Measurements from ENCODE around the gene ANO9.
A peak's percentile ranks its signal among the peaks of the same experiment; 100 is the strongest.

Gene ANO9

GRCh38 chr11:450809-451451 lies 9.1 kb upstream of the ANO9 start:
- H3K36me3 ChIP-seq (ENCODE audit: control insufficient read depth, insufficient read depth, low read length) = peaks cover 23% of the 10 kb centered on the region
- no peaks in the 10 kb centered on the region for H3K9me3 ChIP-seq (ENCODE audit: control insufficient read depth, insufficient read depth, low read depth, low read length)
- peaks cover 25% of the 10 kb centered on the region for H3K4me1 ChIP-seq (ENCODE audit: control insufficient read depth, insufficient read depth, low read length)
- H3K4me3 ChIP-seq (ENCODE audit: low read depth, low read length) = peak overlapping the region; percentile 77
- no peaks in the 10 kb centered on the region for H3K27me3 ChIP-seq (ENCODE audit: control insufficient read depth, insufficient read depth, low read length)
- H3K9ac ChIP-seq (ENCODE audit: low read length) = peak overlapping the region; percentile 84
- H3K27ac ChIP-seq (ENCODE audit: low read depth, low read length) = no peak overlapping the region; the same call in 1 of the 2 replicates

DNA sequence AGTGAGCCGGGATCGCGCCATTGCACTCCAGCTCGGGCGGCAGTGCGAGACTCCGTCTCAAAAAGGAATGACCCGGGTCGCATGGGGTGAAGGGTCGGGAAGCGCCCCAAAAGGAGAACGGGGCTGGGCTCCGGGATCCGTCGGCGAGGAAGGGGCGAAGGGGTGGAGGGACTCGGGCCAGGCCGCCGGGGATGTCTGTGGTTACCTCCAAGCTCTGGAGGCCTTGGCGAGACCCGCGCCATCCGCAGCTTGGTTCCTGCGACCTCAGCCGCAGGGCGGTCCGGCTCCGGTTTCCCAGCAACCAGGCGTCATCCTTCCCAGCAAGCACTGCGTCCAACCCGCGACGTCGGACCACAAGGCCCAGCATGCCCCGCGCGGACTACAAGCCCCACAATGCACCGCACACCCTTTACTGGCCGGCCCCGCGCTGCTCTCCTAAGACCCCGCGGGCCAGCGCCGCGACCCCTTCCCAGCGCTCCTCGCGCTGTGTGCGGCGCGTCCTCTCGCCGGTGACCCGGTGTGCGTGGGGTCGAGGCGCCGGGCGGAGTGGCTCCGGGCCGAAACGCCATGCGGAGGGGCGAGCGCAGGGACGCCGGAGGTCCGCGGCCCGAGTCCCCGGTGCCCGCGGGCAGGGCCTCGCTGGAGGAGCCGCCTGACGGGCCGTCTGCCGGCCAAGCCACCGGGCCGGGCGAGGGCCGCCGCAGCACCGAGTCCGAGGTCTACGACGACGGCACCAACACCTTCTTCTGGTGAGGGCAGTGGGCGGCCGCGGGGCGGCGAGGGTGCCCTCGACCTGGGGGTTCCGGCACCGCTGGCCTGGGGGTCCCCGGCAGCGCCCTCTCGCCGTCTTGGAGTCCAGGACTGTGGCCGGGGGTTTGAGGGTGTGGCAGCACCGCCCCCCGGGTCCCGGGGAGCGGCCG lies 8.3 kb upstream of the ANO9 start, which contains the start of gene PTDSS2:
Gene PTDSS2, plus strand, starts transcription at position 391 of the 920 bp plus-strand sequence. Its CDS starts 177 bp downstream, at position 568.
- H3K4me1 ChIP-seq (ENCODE audit: control insufficient read depth, insufficient read depth, low read length) = peaks cover 17% of the 10 kb centered on the region
- H3K9ac ChIP-seq (ENCODE audit: low read length) = peak within 1 kb of the TSS; percentile 84
- H3K27ac ChIP-seq (ENCODE audit: low read depth, low read length) = peak within 1 kb of the TSS; percentile 71
- H3K36me3 ChIP-seq (ENCODE audit: control insufficient read depth, insufficient read depth, low read length) = peaks cover 23% of the 10 kb centered on the region
- no peaks in the 10 kb centered on the region for H3K27me3 ChIP-seq (ENCODE audit: control insufficient read depth, insufficient read depth, low read length)
- H3K9me3 ChIP-seq (ENCODE audit: control insufficient read depth, insufficient read depth, low read depth, low read length) = no peaks in the 10 kb centered on the region
- peak within 1 kb of the TSS; percentile 77 for H3K4me3 ChIP-seq (ENCODE audit: low read depth, low read length)

GRCh38 chr11:447923-448731 lies 6.3 kb upstream of the ANO9 start:
- Histone ChIP-seq H3K4me1 (ENCODE audit: control insufficient read depth, insufficient read depth, low read length) (peaks cover 12% of the 10 kb centered on the region), H3K9ac (ENCODE audit: low read length) (peak overlapping the region; percentile 71), H3K4me3 (ENCODE audit: low read depth, low read length) (peak overlapping the region; percentile 86), H3K27ac (ENCODE audit: low read depth, low read length) (peak overlapping the region; percentile 69; the same call in 1 of the 2 replicates), H3K9me3 (ENCODE audit: control insufficient read depth, insufficient read depth, low read depth, low read length) (no peaks in the 10 kb centered on the region), H3K36me3 (ENCODE audit: control insufficient read depth, insufficient read depth, low read length) (peaks cover 10% of the 10 kb centered on the region), H3K27me3 (ENCODE audit: control insufficient read depth, insufficient read depth, low read length) (no peaks in the 10 kb centered on the region)

GRCh38 chr11:446891-447290 lies 5.1 kb upstream of the ANO9 start:
- no peaks in the 10 kb centered on the region for H3K36me3 ChIP-seq (ENCODE audit: control insufficient read depth, insufficient read depth, low read length)
- no peak overlapping the region for H3K9ac ChIP-seq (ENCODE audit: low read length)
- H3K27ac ChIP-seq (ENCODE audit: low read depth, low read length) = no peak overlapping the region
- H3K4me1 ChIP-seq (ENCODE audit: control insufficient read depth, insufficient read depth, low read length) = peaks cover 18% of the 10 kb centered on the region
- no peaks in the 10 kb centered on the region for H3K9me3 ChIP-seq (ENCODE audit: control insufficient read depth, insufficient read depth, low read depth, low read length)
- H3K27me3 ChIP-seq (ENCODE audit: control insufficient read depth, insufficient read depth, low read length) = no peaks in the 10 kb centered on the region
- H3K4me3 ChIP-seq (ENCODE audit: low read depth, low read length) = no peak overlapping the region

GRCh38 chr11:445765-446588 lies 4.2 kb upstream of the ANO9 start:
- H3K9ac ChIP-seq (ENCODE audit: low read length) = no peak overlapping the region

GRCh38 chr11:444396-445144 lies 2.8 kb upstream of the ANO9 start:
- H3K27me3 ChIP-seq (ENCODE audit: control insufficient read depth, insufficient read depth, low read length) = no peaks in the 10 kb centered on the region
- peaks cover 10% of the 10 kb centered on the region; the same call in 1 of the 2 replicates for H3K4me1 ChIP-seq (ENCODE audit: control insufficient read depth, insufficient read depth, low read length)

More at GRCh38 chr11:445765-446588, 4.2 kb upstream of the ANO9 start:
- no peaks in the 10 kb centered on the region for H3K9me3 ChIP-seq (ENCODE audit: control insufficient read depth, insufficient read depth, low read depth, low read length)
- H3K4me3 ChIP-seq (ENCODE audit: low read depth, low read length) = no peak overlapping the region
- H3K4me1 ChIP-seq (ENCODE audit: control insufficient read depth, insufficient read depth, low read length) = peaks cover 10% of the 10 kb centered on the region; the same call in 1 of the 2 replicates
- H3K27me3 ChIP-seq (ENCODE audit: control insufficient read depth, insufficient read depth, low read length) = no peaks in the 10 kb centered on the region
- no peak overlapping the region for H3K27ac ChIP-seq (ENCODE audit: low read depth, low read length)
- no peaks in the 10 kb centered on the region for H3K36me3 ChIP-seq (ENCODE audit: control insufficient read depth, insufficient read depth, low read length)

DNA sequence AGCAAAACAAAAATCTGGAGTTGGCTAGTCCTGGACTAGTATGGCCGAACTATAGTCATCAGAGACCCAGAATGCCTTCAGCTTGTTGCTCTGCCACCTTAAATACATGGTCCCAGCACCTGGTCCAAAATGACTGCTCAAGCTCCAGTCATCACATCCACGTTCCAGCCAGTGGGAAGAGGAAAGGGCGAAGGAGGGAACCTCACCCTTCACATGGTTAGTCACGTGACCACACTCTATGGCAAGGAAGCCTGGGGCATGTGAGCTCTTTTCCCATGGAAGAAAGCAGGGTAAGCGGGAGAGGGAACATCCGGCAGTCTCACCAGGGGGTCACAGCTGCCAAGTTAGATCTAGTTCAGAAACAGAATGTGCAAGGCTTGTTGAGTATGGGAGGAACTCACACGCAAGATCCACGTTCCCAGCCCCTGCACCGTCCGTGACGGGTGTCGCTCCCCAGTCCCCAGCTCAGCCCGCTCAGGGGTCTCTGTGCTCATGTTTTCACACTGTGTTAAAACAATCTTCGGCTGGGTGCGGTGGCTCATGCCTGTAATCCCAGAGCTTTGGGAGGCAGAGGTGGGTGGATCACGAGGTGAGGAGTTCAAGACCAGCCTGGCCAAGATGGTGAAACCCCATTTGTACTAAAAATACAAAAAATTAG lies 1.9 kb upstream of the ANO9 start:
- H3K27me3 ChIP-seq (ENCODE audit: control insufficient read depth, insufficient read depth, low read length) = no peaks in the 10 kb centered on the region
- H3K4me3 ChIP-seq (ENCODE audit: low read depth, low read length) = no peak overlapping the region
- no peak overlapping the region for H3K27ac ChIP-seq (ENCODE audit: low read depth, low read length)
- no peaks in the 10 kb centered on the region for H3K36me3 ChIP-seq (ENCODE audit: control insufficient read depth, insufficient read depth, low read length)
- peaks cover 10% of the 10 kb centered on the region; the same call in 1 of the 2 replicates for H3K4me1 ChIP-seq (ENCODE audit: control insufficient read depth, insufficient read depth, low read length)
- no peak overlapping the region for H3K9ac ChIP-seq (ENCODE audit: low read length)
- no peaks in the 10 kb centered on the region for H3K9me3 ChIP-seq (ENCODE audit: control insufficient read depth, insufficient read depth, low read depth, low read length)

More at GRCh38 chr11:444396-445144, 2.8 kb upstream of the ANO9 start:
- Histone ChIP-seq H3K4me3 (ENCODE audit: low read depth, low read length) (no peak overlapping the region), H3K9me3 (ENCODE audit: control insufficient read depth, insufficient read depth, low read depth, low read length) (no peaks in the 10 kb centered on the region), H3K9ac (ENCODE audit: low read length) (no peak overlapping the region), H3K36me3 (ENCODE audit: control insufficient read depth, insufficient read depth, low read length) (no peaks in the 10 kb centered on the region), H3K27ac (ENCODE audit: low read depth, low read length) (no peak overlapping the region)

GRCh38 chr11:442611-443081 lies 835 bp upstream of the ANO9 start:
- peaks cover under 1% of the 10 kb centered on the region; the same call in 1 of the 2 replicates for H3K9me3 ChIP-seq (ENCODE audit: control insufficient read depth, insufficient read depth, low read depth, low read length)
- no peak overlapping the region for H3K9ac ChIP-seq (ENCODE audit: low read length)
- peaks cover 10% of the 10 kb centered on the region; the same call in 1 of the 2 replicates for H3K4me1 ChIP-seq (ENCODE audit: control insufficient read depth, insufficient read depth, low read length)
- no peak overlapping the region for H3K27ac ChIP-seq (ENCODE audit: low read depth, low read length)
- H3K4me3 ChIP-seq (ENCODE audit: low read depth, low read length) = no peak overlapping the region
- H3K27me3 ChIP-seq (ENCODE audit: control insufficient read depth, insufficient read depth, low read length) = no peaks in the 10 kb centered on the region
- H3K36me3 ChIP-seq (ENCODE audit: control insufficient read depth, insufficient read depth, low read length) = no peaks in the 10 kb centered on the region

DNA sequence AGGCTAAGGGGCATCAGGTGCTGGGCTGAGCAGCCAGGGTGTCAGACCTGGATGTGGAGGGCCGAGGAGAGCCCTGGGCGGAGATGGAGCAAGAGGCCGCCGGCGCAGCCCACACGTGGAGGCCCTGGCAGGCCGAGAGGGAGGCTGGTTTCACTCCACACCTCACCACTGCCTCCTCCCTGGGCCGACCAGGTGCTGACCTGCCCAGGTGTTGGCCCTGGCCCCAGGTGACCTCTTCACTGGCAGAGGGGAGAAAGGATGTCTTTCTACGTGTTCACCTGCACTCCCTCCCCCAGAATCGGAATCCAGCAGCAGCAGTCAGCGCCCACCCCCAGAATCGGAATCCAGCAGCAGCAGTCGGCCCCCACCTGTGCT lies 781 bp downstream of the ANO9 start:
- H3K27ac ChIP-seq (ENCODE audit: low read depth, low read length) = no peak overlapping the region
- H3K9me3 ChIP-seq (ENCODE audit: control insufficient read depth, insufficient read depth, low read depth, low read length) = peaks cover 8% of the 10 kb centered on the region
- H3K4me3 ChIP-seq (ENCODE audit: low read depth, low read length) = peak overlapping the region; percentile 42; the same call in 1 of the 2 replicates
- H3K9ac ChIP-seq (ENCODE audit: low read length) = no peak overlapping the region
- no peaks in the 10 kb centered on the region for H3K36me3 ChIP-seq (ENCODE audit: control insufficient read depth, insufficient read depth, low read length)
- peaks cover 6% of the 10 kb centered on the region; the same call in 1 of the 2 replicates for H3K4me1 ChIP-seq (ENCODE audit: control insufficient read depth, insufficient read depth, low read length)
- no peaks in the 10 kb centered on the region for H3K27me3 ChIP-seq (ENCODE audit: control insufficient read depth, insufficient read depth, low read length)

Data from HUES6 (cell line).